IMR-90 (cell line): ENCODE data around the gene AGXT2. TPM values are rescaled to one million over a fixed set of nuclear protein-coding genes. Genes with fewer than 3 reads are reported as not detected.

ENCODE experiments used
- ATAC-seq: fragments of 200-7000 bp; cut with Tn5 transposase; 2 replicates; pipeline ENCODE4 v1.9.1; 2020; ENCODE audit warnings: low read depth, mild to moderate bottlenecking, moderate library complexity
- BruUV-seq: library from RNA; stranded (reverse); fragments of 400-500 nt; replicated peaks from 2 replicates; lab custom pipeline; 2021; lab: Mats Ljungman, UMichigan
- CTCF ChIA-PET: fragments of 300-600 bp; formaldehyde crosslinking; extraction: SDS; loops from one replicate; lab custom pipeline; 2021; ENCODE audit warnings: antibody characterized with exemption; lab: Yijun Ruan, JAX
- POLR2A ChIA-PET: fragments of 300-600 bp; sonication (Branson Sonifier 250); formaldehyde crosslinking; loops from one replicate; lab custom pipeline; 2022; ENCODE audit warnings: antibody characterized with exemption; ENCODE audit not compliant: unreplicated experiment; lab: Charles Lee
- DNase-seq: peaks from one replicate; pipeline ENCODE4 v3.0.0; 2013
- H2AFZ ChIP-seq: replicated peaks from 2 replicates; pipeline ENCODE3; 2013; ENCODE audit warnings: low read length, mild to moderate bottlenecking; ENCODE audit not compliant: poor library complexity
- H2AK5ac ChIP-seq: 2 replicates; pipeline ENCODE4 v1.6.1; 2013; ENCODE audit warnings: low read depth, low read length, inconsistent platforms
- H2AK9ac ChIP-seq: replicated peaks from 2 replicates; pipeline ENCODE3; 2013; ENCODE audit warnings: mild to moderate bottlenecking, low read depth, low read length, moderate library complexity; ENCODE audit not compliant: poor library complexity
- H2BK120ac ChIP-seq: 2 replicates; pipeline ENCODE4 v1.6.1; 2013; ENCODE audit warnings: low read depth, low read length, inconsistent platforms
- H2BK15ac ChIP-seq: 3 replicates; pipeline ENCODE4 v1.6.1; 2013; ENCODE audit warnings: low read depth, low read length, inconsistent platforms
- H2BK20ac ChIP-seq: 2 replicates; pipeline ENCODE4 v1.6.1; 2013; ENCODE audit warnings: low read depth, mild to moderate bottlenecking, inconsistent platforms, low read length, moderate library complexity
- H2BK5ac ChIP-seq: 2 replicates; pipeline ENCODE4 v1.6.1; 2013; ENCODE audit warnings: mild to moderate bottlenecking, low read depth, low read length, inconsistent platforms; ENCODE audit not compliant: poor library complexity, severe bottlenecking
- H3K14ac ChIP-seq: replicated peaks from 2 replicates; pipeline ENCODE4 v1.6.1; 2013; ENCODE audit warnings: low read depth, low read length, inconsistent platforms
- H3K18ac ChIP-seq: 2 replicates; pipeline ENCODE4 v1.6.1; 2013; ENCODE audit warnings: low read depth, low read length, control low read depth
- H3K23ac ChIP-seq: 2 replicates; pipeline ENCODE4 v1.6.1; 2013; ENCODE audit warnings: low read depth, low read length, inconsistent platforms
- H3K27ac ChIP-seq: 2 replicates; pipeline ENCODE4 v1.5.1; 2013; ENCODE audit warnings: mild to moderate bottlenecking, control low read depth, low read length; ENCODE audit not compliant: insufficient read depth
- H3K27me3 ChIP-seq: 2 replicates; pipeline ENCODE4 v1.6.1; 2013; ENCODE audit warnings: low read length; ENCODE audit not compliant: control insufficient read depth, insufficient read depth
- H3K36me3 ChIP-seq: 2 replicates; pipeline ENCODE4 v1.6.1; 2013; ENCODE audit warnings: low read length, mixed read lengths; ENCODE audit not compliant: control insufficient read depth, insufficient read depth
- H3K4ac ChIP-seq: 2 replicates; pipeline ENCODE4 v1.6.1; 2013; ENCODE audit warnings: low read depth, low read length, inconsistent platforms
- H3K4me1 ChIP-seq: 2 replicates; pipeline ENCODE4 v1.6.1; 2013; ENCODE audit warnings: low read length, mixed read lengths; ENCODE audit not compliant: control insufficient read depth, insufficient read depth
- H3K4me2 ChIP-seq: 2 replicates; pipeline ENCODE4 v1.6.1; 2013; ENCODE audit warnings: low read depth, mild to moderate bottlenecking, control low read depth, low read length, moderate library complexity
- H3K4me3 ChIP-seq: 2 replicates; pipeline ENCODE4 v1.5.1; 2013; ENCODE audit warnings: low read depth, mild to moderate bottlenecking, control low read depth, low read length, moderate library complexity; ENCODE audit not compliant: insufficient read depth
- H3K56ac ChIP-seq: 2 replicates; pipeline ENCODE4 v1.6.1; 2013; ENCODE audit warnings: low read length, inconsistent platforms; ENCODE audit not compliant: insufficient read depth; ENCODE audit errors: extremely low read depth
- H3K79me1 ChIP-seq, 2 experiments: 2 replicates each; pipeline ENCODE4 v1.6.1; 2013; ENCODE audit warnings: low read length in 2 of 2, inconsistent platforms in 1 of 2, low read depth in 1 of 2
- H3K9ac ChIP-seq: 2 replicates; pipeline ENCODE4 v1.6.1; 2013; ENCODE audit warnings: low read depth, low read length, control low read depth
- H3K9me1 ChIP-seq: 2 replicates; pipeline ENCODE4 v1.6.1; 2013; ENCODE audit warnings: low read length, inconsistent platforms; ENCODE audit not compliant: insufficient read depth
- H3K9me3 ChIP-seq: 2 replicates; pipeline ENCODE4 v1.6.1; 2013; ENCODE audit warnings: low read length; ENCODE audit not compliant: control insufficient read depth, insufficient read depth
- H4K20me1 ChIP-seq: 2 replicates; pipeline ENCODE4 v1.6.1; 2013; ENCODE audit warnings: low read length, inconsistent platforms; ENCODE audit not compliant: insufficient read depth
- H4K5ac ChIP-seq: 2 replicates; pipeline ENCODE4 v1.6.1; 2013; ENCODE audit warnings: mild to moderate bottlenecking, low read depth, low read length, control low read depth
- H4K8ac ChIP-seq, 2 experiments: 2 replicates each; pipeline ENCODE4 v1.6.1; 2013; ENCODE audit warnings: low read depth in 2 of 2, low read length in 2 of 2, control low read depth in 1 of 2, inconsistent platforms in 1 of 2
- H4K91ac ChIP-seq: 2 replicates; pipeline ENCODE4 v1.6.1; 2013; ENCODE audit warnings: low read depth, low read length, inconsistent platforms; ENCODE audit not compliant: insufficient read depth
- BHLHE40 ChIP-seq: fragments of 150-350 bp; IDR thresholded peaks from 2 replicates; pipeline ENCODE4 v1.6.1; 2016; ENCODE audit warnings: mild to moderate bottlenecking, low read depth, low read length
- ELK1 ChIP-seq: fragments of 150-350 bp; IDR thresholded peaks from 2 replicates; pipeline ENCODE4 v1.6.1; 2016; ENCODE audit warnings: low read depth, mild to moderate bottlenecking, low read length, moderate library complexity, borderline replicate concordance
- MAFK ChIP-seq: IDR thresholded peaks from 2 replicates; pipeline ENCODE4 v1.6.1; 2012; ENCODE audit warnings: low read depth, low read length, improper control_type of control experiment
- MAZ ChIP-seq: IDR thresholded peaks from 2 replicates; pipeline ENCODE4 v1.6.1; 2012; ENCODE audit warnings: low read depth, mild to moderate bottlenecking, low read length, improper control_type of control experiment, moderate library complexity, borderline replicate concordance
- NFE2L2 ChIP-seq: fragments of 150-350 bp; IDR thresholded peaks from 2 replicates; pipeline ENCODE4 v1.6.1; 2016; ENCODE audit warnings: low read depth, mild to moderate bottlenecking, low read length
- RAD21 ChIP-seq: IDR thresholded peaks from 2 replicates; pipeline ENCODE4 v1.6.1; 2012; ENCODE audit warnings: low read length, improper control_type of control experiment
- RCOR1 ChIP-seq: IDR thresholded peaks from 2 replicates; pipeline ENCODE4 v1.6.1; 2012; ENCODE audit warnings: mild to moderate bottlenecking, low read length, improper control_type of control experiment; ENCODE audit not compliant: insufficient replicate concordance
- RFX5 ChIP-seq: IDR thresholded peaks from 2 replicates; pipeline ENCODE4 v1.8.0; 2012; ENCODE audit warnings: low read depth, mild to moderate bottlenecking, low read length, moderate library complexity
- SMC3 ChIP-seq: fragments of 150-350 bp; IDR thresholded peaks from 2 replicates; pipeline ENCODE4 v1.6.1; 2016; ENCODE audit warnings: low read depth, mild to moderate bottlenecking, antibody characterized with exemption, low read length, moderate library complexity
- WGBS, 2 experiments: methylation state at CpG; one replicate each; pipeline versions ENCODE4 v1.1.5 to v1.1.7; 2013; ENCODE audit warnings: missing lambda C conversion rate in 2 of 2; ENCODE audit not compliant: insufficient read length in 1 of 2; ENCODE audit errors: extremely low coverage in 2 of 2; 5-methylcytosine and 5-hydroxymethylcytosine counted together
- dilution Hi-C: fragments of 300-500 bp; cut with HindIII; formaldehyde crosslinking; loops from one replicate; pipeline ENCODE4 v1.14.3; 2018; ENCODE audit warnings: low sequenced_read_pairs; ENCODE audit not compliant: unreplicated experiment
- in situ Hi-C: fragments of 300-500 bp; cut with MboI; formaldehyde crosslinking; loops from 3 replicates; pipeline ENCODE4 v1.14.3; 2019; ENCODE audit warnings: low sequenced_read_pairs, inconsistent platforms, mixed read lengths
- intact Hi-C: fragments of 100-400 bp; cut with micrococcal nuclease; formaldehyde crosslinking; loops from 2 replicates; pipeline ENCODE4 v1.10.0; 2022
- polyA plus RNA-seq, 3 experiments: library from polyadenylated mRNA; depleted of rRNA; stranded (reverse); fragments of >200 nt; gene quantifications; 2 replicates each; pipeline ENCODE4 v1.2.3, GENCODE V29; 2012; ENCODE audit warnings: low replicate concordance in 1 of 3
- total RNA-seq: library from RNA; depleted of rRNA; stranded (reverse); fragments of >200 nt; gene quantifications from 2 replicates; pipeline ENCODE4 v1.2.3, GENCODE V29; 2012
- TF ChIP-seq, protein P1 (sequence below): fragments of 150-350 bp; IDR thresholded peaks from 2 replicates; pipeline ENCODE4 v1.6.1; 2017; ENCODE audit warnings: mild to moderate bottlenecking, antibody characterized with exemption, low read length, low read depth

The AGXT2 gene
- total and polyA plus RNA-seq, 2 of the 4 experiments (the other 2 are of a cell fraction), result not detected

GRCh38 chr5:35012796-35013195, 35.0 kb downstream of the AGXT2 start:
- Histone ChIP-seq H3K23ac (no peak overlapping the region), H3K18ac (no peak overlapping the region), H3K4me1 (peaks cover 13% of the 10 kb centered on the region), H3K4ac (no peak overlapping the region), H2AK9ac (no peak overlapping the region), H3K79me1 (no peaks in the 10 kb centered on the region), H4K5ac (no peak overlapping the region), H4K20me1 (no peaks in the 10 kb centered on the region), H2BK20ac (no peak overlapping the region), H2BK5ac (no peak overlapping the region), H3K27ac (no peak overlapping the region), H2BK120ac (no peak overlapping the region), H3K4me2 (no peak overlapping the region), H3K9ac (no peak overlapping the region), H4K8ac (no peak overlapping the region), H2AFZ (no peak overlapping the region), H3K27me3 (no peaks in the 10 kb centered on the region), H2BK15ac (no peak overlapping the region), H3K56ac (no peak overlapping the region), H3K36me3 (no peaks in the 10 kb centered on the region), H2AK5ac (no peak overlapping the region), H3K9me3 (no peaks in the 10 kb centered on the region), H3K4me3 (no peak overlapping the region), H3K14ac (no peak overlapping the region), H3K9me1 (no peaks in the 10 kb centered on the region), H4K91ac (no peak overlapping the region)
- ATAC-seq, result no peak
- no CpG with 5 or more reads among the region's 5 CpGs for WGBS, 2 experiments
- TF ChIP-seq MAFK (no peak), MAZ (no peak), BHLHE40 (no peak), SMC3 (no peak), ELK1 (no peak), RAD21 (no peak), NFE2L2 (no peak), RFX5 (no peak), RCOR1 (no peak)
- TF ChIP-seq, protein P1, sequence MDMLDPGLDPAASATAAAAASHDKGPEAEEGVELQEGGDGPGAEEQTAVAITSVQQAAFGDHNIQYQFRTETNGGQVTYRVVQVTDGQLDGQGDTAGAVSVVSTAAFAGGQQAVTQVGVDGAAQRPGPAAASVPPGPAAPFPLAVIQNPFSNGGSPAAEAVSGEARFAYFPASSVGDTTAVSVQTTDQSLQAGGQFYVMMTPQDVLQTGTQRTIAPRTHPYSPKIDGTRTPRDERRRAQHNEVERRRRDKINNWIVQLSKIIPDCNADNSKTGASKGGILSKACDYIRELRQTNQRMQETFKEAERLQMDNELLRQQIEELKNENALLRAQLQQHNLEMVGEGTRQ, result no peak
- POLR2A ChIA-PET, result no interaction called here
- CTCF ChIA-PET, result no interaction called here
- intact Hi-C loops (no loop called here), in situ Hi-C loops (no loop called here), dilution Hi-C loops (no loop called here)
- DNase-seq, result no peak
- no TSS peak for BruUV-seq
